ENCODE results near the gene KCNG4. TPM values are rescaled to one million over a fixed set of nuclear protein-coding genes. Genes with fewer than 3 reads are reported as not detected.

Gene KCNG4
- polyA plus RNA-seq, 3 donors: not detected

GRCh38 chr16:84215531-84215930 lies 24.3 kb downstream of the KCNG4 start:
- Histone ChIP-seq H3K9ac (ENCODE audit: insufficient read depth, low read length, poor library complexity, severe bottlenecking) (no peak overlapping the region), H3K27me3 (ENCODE audit: control insufficient read depth in 2 of 2, insufficient read depth in 2 of 2, low read length in 2 of 2) (no peaks in the 10 kb centered on the region), H2AFZ (ENCODE audit: insufficient read depth, low read depth, low read length, poor library complexity, severe bottlenecking) (no peak overlapping the region), H4K20me1 (ENCODE audit: insufficient read depth, low read length) (no peaks in the 10 kb centered on the region), H3K4me1 (ENCODE audit: control insufficient read depth in 1 of 2, insufficient read depth in 2 of 2, low read length in 2 of 2) (no peaks in the 10 kb centered on the region), H3K9me3 (replicated peaks in 1 of 2; ENCODE audit: control insufficient read depth in 1 of 2, insufficient read depth in 1 of 2, low read length in 2 of 2) (no peaks in the 10 kb centered on the region), H3K4me3 (replicated peaks in 1 of 3; ENCODE audit: low read depth in 2 of 3, low read length in 3 of 3) (no peak overlapping the region), H3K79me2 (ENCODE audit: insufficient read depth, low read length) (no peaks in the 10 kb centered on the region), H3K4me2 (replicated peaks; ENCODE audit: extremely low read depth, low read length, poor library complexity, severe bottlenecking) (no peak overlapping the region), H3K36me3 (replicated peaks in 1 of 2; ENCODE audit: control insufficient read depth in 1 of 2, insufficient read depth in 2 of 2, low read length in 2 of 2) (no peaks in the 10 kb centered on the region), H3K27ac (ENCODE audit: low read depth in 1 of 2, low read length in 2 of 2) (no peak overlapping the region)
- intact Hi-C loops (cut with micrococcal nuclease): no loop called here
- WGBS (ENCODE audit: insufficient coverage): 82% methylated on average over 2 of the region's 5 CpGs
- Mint-ChIP-seq H3K9me3 (peaks cover 0 to 7% (median under 1%) of the 10 kb centered on the region in 7 donors), H3K27ac (no peak overlapping the region), H3K4me1 (peaks cover 6% of the 10 kb centered on the region), H3K4me3 (no peak overlapping the region), H3K36me3 (no peaks in the 10 kb centered on the region), H3K27me3 (ENCODE audit: low read depth in 3 of 3) (peaks cover 4 to 14% (median 13%) of the 10 kb centered on the region in 3 donors)
- no peak for DNase-seq
- TF ChIP-seq, protein P1, sequence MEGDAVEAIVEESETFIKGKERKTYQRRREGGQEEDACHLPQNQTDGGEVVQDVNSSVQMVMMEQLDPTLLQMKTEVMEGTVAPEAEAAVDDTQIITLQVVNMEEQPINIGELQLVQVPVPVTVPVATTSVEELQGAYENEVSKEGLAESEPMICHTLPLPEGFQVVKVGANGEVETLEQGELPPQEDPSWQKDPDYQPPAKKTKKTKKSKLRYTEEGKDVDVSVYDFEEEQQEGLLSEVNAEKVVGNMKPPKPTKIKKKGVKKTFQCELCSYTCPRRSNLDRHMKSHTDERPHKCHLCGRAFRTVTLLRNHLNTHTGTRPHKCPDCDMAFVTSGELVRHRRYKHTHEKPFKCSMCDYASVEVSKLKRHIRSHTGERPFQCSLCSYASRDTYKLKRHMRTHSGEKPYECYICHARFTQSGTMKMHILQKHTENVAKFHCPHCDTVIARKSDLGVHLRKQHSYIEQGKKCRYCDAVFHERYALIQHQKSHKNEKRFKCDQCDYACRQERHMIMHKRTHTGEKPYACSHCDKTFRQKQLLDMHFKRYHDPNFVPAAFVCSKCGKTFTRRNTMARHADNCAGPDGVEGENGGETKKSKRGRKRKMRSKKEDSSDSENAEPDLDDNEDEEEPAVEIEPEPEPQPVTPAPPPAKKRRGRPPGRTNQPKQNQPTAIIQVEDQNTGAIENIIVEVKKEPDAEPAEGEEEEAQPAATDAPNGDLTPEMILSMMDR (IDR thresholded peaks at IDR 0.05): no peak

- WGBS (ENCODE audit: insufficient coverage): 68% methylated on average over 11 of the region's 15 CpGs
- DNase-seq: peak in 2 of 3 donors; percentile 12 to 56
- Mint-ChIP-seq H3K27ac (no peak overlapping the region), H3K4me3 (no peak overlapping the region), H3K4me1 (peaks cover 6% of the 10 kb centered on the region), H3K9me3 (peaks cover 0 to 8% (median 2%) of the 10 kb centered on the region in 7 donors), H3K36me3 (no peaks in the 10 kb centered on the region), H3K27me3 (ENCODE audit: low read depth in 3 of 3) (peaks cover 4 to 14% (median 13%) of the 10 kb centered on the region in 3 donors)
- H4K20me1 ChIP-seq (ENCODE audit: insufficient read depth, low read length): no peaks in the 10 kb centered on the region
- H3K27me3 ChIP-seq (ENCODE audit: control insufficient read depth in 2 of 2, insufficient read depth in 2 of 2, low read length in 2 of 2): no peaks in the 10 kb centered on the region
- no peak overlapping the region for H2AFZ ChIP-seq (ENCODE audit: insufficient read depth, low read depth, low read length, poor library complexity, severe bottlenecking)
- H3K4me1 ChIP-seq (ENCODE audit: control insufficient read depth in 1 of 2, insufficient read depth in 2 of 2, low read length in 2 of 2): no peaks in the 10 kb centered on the region
- TF ChIP-seq, protein P1 (IDR thresholded peaks at IDR 0.05): no peak
- H3K4me2 ChIP-seq (replicated peaks; ENCODE audit: extremely low read depth, low read length, poor library complexity, severe bottlenecking): no peak overlapping the region
- no peak overlapping the region for H3K9ac ChIP-seq (ENCODE audit: insufficient read depth, low read length, poor library complexity, severe bottlenecking)
- intact Hi-C loops (cut with micrococcal nuclease): no loop called here
- H3K27ac ChIP-seq (ENCODE audit: low read depth in 1 of 2, low read length in 2 of 2): no peak overlapping the region
- no peaks in the 10 kb centered on the region for H3K9me3 ChIP-seq (replicated peaks in 1 of 2; ENCODE audit: control insufficient read depth in 1 of 2, insufficient read depth in 1 of 2, low read length in 2 of 2)
- H3K79me2 ChIP-seq (ENCODE audit: insufficient read depth, low read length): no peaks in the 10 kb centered on the region
- H3K4me3 ChIP-seq (replicated peaks in 1 of 3; ENCODE audit: low read depth in 2 of 3, low read length in 3 of 3): no peak overlapping the region
- no peaks in the 10 kb centered on the region for H3K36me3 ChIP-seq (replicated peaks in 1 of 2; ENCODE audit: control insufficient read depth in 1 of 2, insufficient read depth in 2 of 2, low read length in 2 of 2)
Measured at GRCh38 chr16:84214451-84215066, 25.3 kb downstream of the KCNG4 start.
